ENCODE data around the gene BMAL1.
A peak's percentile ranks its signal among the peaks of the same experiment; 100 is the strongest.

BMAL1 gene

GRCh38 chr11:13346470-13346869 lies 68.9 kb downstream of the BMAL1 start:
- no peak for DNase-seq

GRCh38 chr11:13347901-13348300 lies 70.3 kb downstream of the BMAL1 start:
- no peak for DNase-seq

GRCh38 chr11:13348305-13348704 lies 70.7 kb downstream of the BMAL1 start:
- no peak for DNase-seq

- DNase-seq, result no peak
These were observed 71.5 kb downstream of the BMAL1 start for GRCh38 chr11:13349046-13349445.

GRCh38 chr11:13349581-13349980 lies 72.0 kb downstream of the BMAL1 start:
- DNase-seq, result no peak

- peak; percentile 36 for DNase-seq
These were observed 75.1 kb downstream of the BMAL1 start for GRCh38 chr11:13352711-13353110.

- no peak for DNase-seq
These were observed 76.7 kb downstream of the BMAL1 start for GRCh38 chr11:13354335-13354734.

GRCh38 chr11:13355191-13355590 lies 77.6 kb downstream of the BMAL1 start:
- DNase-seq, result no peak

GRCh38 chr11:13357232-13357631 lies 79.6 kb downstream of the BMAL1 start:
- no peak for DNase-seq

GRCh38 chr11:13358596-13359270 lies 81.1 kb downstream of the BMAL1 start:
- no peak for DNase-seq

- no peak for DNase-seq
These were observed 85.1 kb downstream of the BMAL1 start for GRCh38 chr11:13362596-13363109.

GRCh38 chr11:13364388-13364787 lies 86.8 kb downstream of the BMAL1 start:
- no peak for DNase-seq

- DNase-seq, result no peak
These were observed 88.9 kb downstream of the BMAL1 start for GRCh38 chr11:13366266-13367026.

GRCh38 chr11:13367115-13367514 lies 89.5 kb downstream of the BMAL1 start:
- DNase-seq, result no peak

- no peak for DNase-seq
These were observed 90.5 kb downstream of the BMAL1 start for GRCh38 chr11:13368041-13368446.

GRCh38 chr11:13373216-13373615 lies 95.6 kb downstream of the BMAL1 start:
- no peak for DNase-seq

GRCh38 chr11:13375798-13376197 lies 98.2 kb downstream of the BMAL1 start:
- DNase-seq, result peak; percentile 14

- DNase-seq, result no peak
These were observed 98.8 kb downstream of the BMAL1 start for GRCh38 chr11:13376402-13376801.

GRCh38 chr11:13376838-13377237 lies 99.2 kb downstream of the BMAL1 start:
- DNase-seq, result peak; percentile 95

GRCh38 chr11:13378316-13378715 lies 100.7 kb downstream of the BMAL1 start:
- DNase-seq, result no peak

GRCh38 chr11:13380731-13381130 lies 103.1 kb downstream of the BMAL1 start:
- no peak for DNase-seq

GRCh38 chr11:13382751-13383150 lies 105.2 kb downstream of the BMAL1 start:
- no peak for DNase-seq

- peak; percentile 43 for DNase-seq
These were observed 107.5 kb downstream of the BMAL1 start for GRCh38 chr11:13384908-13385640.

- DNase-seq, result no peak
These were observed 109.0 kb downstream of the BMAL1 start for GRCh38 chr11:13386567-13386966.
